Hepatocyte (in vitro differentiated cells): ENCODE results near the gene SLC5A7.

Experiments
- CTCF ChIP-seq: fragments of 200-600 bp; sonication (generic); IDR thresholded peaks from 2 replicates; pipeline ENCODE4 v1.5.1; 2016; ENCODE audit warnings: antibody characterized with exemption, mild to moderate bottlenecking; ENCODE audit not compliant: poor library complexity
- EZH2phosphoT487 ChIP-seq: fragments of 200-600 bp; sonication (generic); IDR thresholded peaks from one replicate; pipeline ENCODE4 v1.6.1; 2018; ENCODE audit warnings: antibody characterized with exemption, mild to moderate bottlenecking, low read depth, moderate library complexity; ENCODE audit not compliant: unreplicated experiment, severe bottlenecking

DNA sequence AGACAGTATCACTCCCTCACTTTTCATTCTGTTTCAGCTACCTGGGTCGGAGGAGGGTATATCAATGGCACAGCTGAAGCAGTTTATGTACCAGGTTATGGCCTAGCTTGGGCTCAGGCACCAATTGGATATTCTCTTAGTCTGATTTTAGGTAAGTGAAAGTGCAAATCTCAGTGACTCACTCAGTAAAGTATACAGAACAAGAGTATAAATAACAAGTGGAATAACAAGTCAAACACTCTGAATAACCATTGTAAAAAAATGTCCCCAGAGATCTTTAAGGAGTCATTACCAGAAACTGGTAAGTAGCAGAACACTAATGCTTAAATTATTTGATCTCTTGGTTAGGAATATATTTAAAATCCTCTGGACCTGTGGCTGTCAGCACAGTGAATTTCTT, 5.7 kb downstream of the SLC5A7 start:
- no peak for TF ChIP-seq CTCF
- TF ChIP-seq EZH2phosphoT487, result no peak
